GM21528 (cell line): ENCODE data around the gene FIGNL2.

ENCODE experiments used
- ATAC-seq: cut with Tn5 transposase; IDR thresholded peaks from one replicate; pipeline ENCODE4 v1.9.1; 2021; ENCODE audit warnings: mild to moderate bottlenecking, moderate library complexity; ENCODE audit not compliant: unreplicated experiment, low FRiP score

FIGNL2 gene

GRCh38 chr12:51784688-51785087 lies 63.8 kb downstream of the FIGNL2 start:
- ATAC-seq = no peak

GRCh38 chr12:51779876-51780275 lies 68.6 kb downstream of the FIGNL2 start:
- no peak for ATAC-seq

GRCh38 chr12:51777973-51778372 lies 70.5 kb downstream of the FIGNL2 start:
- ATAC-seq = no peak

GRCh38 chr12:51777457-51777856 lies 71.1 kb downstream of the FIGNL2 start:
- ATAC-seq = no peak

- ATAC-seq = no peak
Observed at GRCh38 chr12:51774933-51775332, 73.6 kb downstream of the FIGNL2 start.

GRCh38 chr12:51773145-51773869 lies 75.2 kb downstream of the FIGNL2 start:
- no peak for ATAC-seq

GRCh38 chr12:51771008-51771407 lies 77.5 kb downstream of the FIGNL2 start:
- ATAC-seq = no peak
